Rectal smooth muscle tissue (tissue), 1 donor: Measurements from ENCODE around the gene RHOBTB1.
A peak's percentile ranks its signal among the peaks of the same experiment; 100 is the strongest.
"Not testable (repeated sequence)": the region's sequence is repeated elsewhere in the genome, so short reads cannot be mapped to it uniquely, and the experiment has no call there.

Source experiments
- H3K27ac ChIP-seq: one replicate; pipeline ENCODE4 v1.7.0; 2013; ENCODE audit warnings: low read depth, low read length, inconsistent platforms
- H3K27me3 ChIP-seq: one replicate; pipeline ENCODE4 v1.7.0; 2013; ENCODE audit warnings: low read length; ENCODE audit not compliant: control insufficient read depth, insufficient read depth
- H3K36me3 ChIP-seq: one replicate; pipeline ENCODE4 v1.7.0; 2013; ENCODE audit warnings: low read length; ENCODE audit not compliant: control insufficient read depth, insufficient read depth
- H3K4me1 ChIP-seq: one replicate; pipeline ENCODE4 v1.7.0; 2013; ENCODE audit warnings: low read length; ENCODE audit not compliant: control insufficient read depth, insufficient read depth
- H3K4me3 ChIP-seq: one replicate; pipeline ENCODE4 v1.7.0; 2013; ENCODE audit warnings: low read length
- H3K9ac ChIP-seq: one replicate; pipeline ENCODE4 v1.7.0; 2013; ENCODE audit warnings: low read length

The RHOBTB1 gene

DNA sequence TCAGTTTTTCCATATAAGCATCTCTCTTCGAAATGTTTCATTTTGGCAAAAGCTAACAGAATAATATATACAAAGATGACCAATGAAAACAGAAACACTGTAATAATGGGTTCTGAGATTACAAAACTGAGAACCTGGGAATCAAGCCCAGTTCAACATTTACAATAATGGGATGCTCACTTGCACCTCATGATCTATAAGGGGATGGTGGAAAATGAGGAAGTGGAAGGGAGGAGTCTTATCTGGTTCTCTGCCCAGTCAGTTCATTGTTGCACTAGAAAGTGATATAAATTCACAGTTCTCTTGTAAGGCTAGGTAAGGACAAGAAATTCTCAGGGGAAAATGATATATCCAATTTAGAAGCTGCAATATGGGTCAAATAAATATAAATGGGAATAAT lies 31.7 kb upstream of the RHOBTB1 start:
- Histone ChIP-seq H3K27ac (no peak overlapping the region), H3K36me3 (no peaks in the 10 kb centered on the region), H3K9ac (no peak overlapping the region), H3K27me3 (no peaks in the 10 kb centered on the region), H3K4me1 (no peaks in the 10 kb centered on the region), H3K4me3 (no peak overlapping the region)

DNA sequence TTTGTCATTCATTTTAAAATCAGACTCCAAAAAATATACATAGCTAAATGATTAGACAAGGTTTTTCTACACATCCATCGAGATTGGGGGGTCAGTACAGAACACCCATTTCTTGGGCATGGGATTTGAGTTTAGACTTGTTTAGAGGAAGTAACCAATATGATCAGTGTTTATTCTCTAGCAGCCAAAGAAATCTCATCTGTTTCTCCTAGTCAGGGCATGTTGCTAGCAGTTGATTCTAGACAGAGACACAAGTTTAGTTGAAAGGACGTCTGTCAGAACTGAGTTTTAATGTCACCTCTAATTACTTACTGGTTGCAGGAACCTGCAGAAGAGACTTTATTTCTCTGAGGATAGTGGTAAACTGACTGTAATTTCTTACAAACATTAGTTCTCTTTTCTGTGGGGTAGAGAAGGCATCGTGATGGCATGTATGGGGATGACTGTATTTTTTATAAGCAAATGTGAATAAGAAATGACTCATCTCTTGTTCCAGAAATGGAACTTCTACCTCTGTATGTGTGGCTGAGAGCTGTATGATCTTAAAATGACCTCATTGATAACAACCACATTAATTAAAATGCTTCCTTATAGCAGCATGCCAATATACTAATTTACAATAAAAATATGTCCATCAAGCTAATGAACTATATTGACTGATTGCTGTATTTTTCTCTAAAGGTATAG lies 30.6 kb upstream of the RHOBTB1 start:
- Histone ChIP-seq H3K9ac (no peak overlapping the region), H3K27me3 (no peaks in the 10 kb centered on the region), H3K4me3 (no peak overlapping the region), H3K4me1 (no peaks in the 10 kb centered on the region), H3K27ac (no peak overlapping the region), H3K36me3 (no peaks in the 10 kb centered on the region)

DNA sequence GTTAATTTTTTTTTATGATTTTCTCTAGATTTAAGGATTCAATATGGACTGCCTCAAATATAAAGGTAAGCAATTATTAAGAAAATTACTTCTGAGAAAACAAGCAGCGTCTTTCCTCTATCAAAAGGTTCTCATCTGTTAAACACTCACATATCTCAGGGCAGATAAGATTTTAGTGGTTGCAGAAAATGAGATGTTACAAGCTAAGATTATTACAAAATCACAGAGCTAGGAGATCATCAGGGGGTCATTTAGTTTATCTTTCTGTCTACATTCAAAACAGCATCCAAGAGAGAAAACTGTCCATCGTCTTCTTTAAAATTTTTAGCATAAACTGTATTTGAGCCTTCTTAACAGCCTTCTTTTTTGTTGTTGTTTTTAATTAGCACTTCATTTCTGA lies 29.1 kb upstream of the RHOBTB1 start:
- H3K36me3 ChIP-seq: no peaks in the 10 kb centered on the region
- no peaks in the 10 kb centered on the region for H3K4me1 ChIP-seq
- H3K27me3 ChIP-seq: no peaks in the 10 kb centered on the region
- no peak overlapping the region for H3K27ac ChIP-seq
- H3K9ac ChIP-seq: no peak overlapping the region
- no peak overlapping the region for H3K4me3 ChIP-seq

DNA sequence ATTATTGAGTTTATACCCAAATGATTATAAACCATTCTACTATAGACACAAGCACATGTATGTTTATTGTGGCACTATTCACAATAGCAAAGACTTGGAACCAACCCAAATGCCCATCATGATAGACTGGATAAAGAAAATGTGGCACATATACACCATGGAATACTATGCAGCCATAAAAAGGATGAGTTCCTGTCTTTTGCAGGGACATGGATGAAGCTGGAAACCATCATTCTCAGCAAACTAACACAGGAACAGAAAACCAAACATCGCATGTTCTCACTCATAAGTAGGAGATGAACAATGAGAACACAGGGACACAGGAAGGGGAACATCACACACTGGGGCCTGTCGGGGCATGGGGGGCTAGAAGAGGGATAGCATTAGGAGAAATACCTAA lies 28.2 kb upstream of the RHOBTB1 start:
- not testable (repeated sequence) for H3K4me3 ChIP-seq, H3K4me1 ChIP-seq, H3K9ac ChIP-seq, H3K27ac ChIP-seq, H3K36me3 ChIP-seq, H3K27me3 ChIP-seq

DNA sequence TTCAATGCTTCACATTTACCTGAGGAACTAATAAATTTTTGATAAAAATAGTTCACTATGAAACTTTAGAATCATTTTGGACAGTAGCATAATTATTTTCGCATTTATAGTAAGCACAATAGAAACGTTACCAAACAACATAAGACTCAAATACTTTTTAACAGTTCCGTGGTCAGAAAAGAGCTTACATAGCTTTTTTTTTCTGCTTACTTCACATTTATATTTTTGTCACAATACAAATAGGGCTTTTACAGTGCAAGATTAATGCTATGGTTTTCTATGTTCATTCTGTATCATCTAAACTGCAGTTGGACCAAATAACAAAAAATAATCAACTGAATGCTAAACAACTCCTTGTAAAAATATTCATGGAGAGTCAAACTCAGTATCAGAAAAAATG lies 26.5 kb upstream of the RHOBTB1 start:
- Histone ChIP-seq H3K4me1 (no peaks in the 10 kb centered on the region), H3K4me3 (no peak overlapping the region), H3K36me3 (no peaks in the 10 kb centered on the region), H3K27me3 (no peaks in the 10 kb centered on the region), H3K27ac (no peak overlapping the region), H3K9ac (no peak overlapping the region)

DNA sequence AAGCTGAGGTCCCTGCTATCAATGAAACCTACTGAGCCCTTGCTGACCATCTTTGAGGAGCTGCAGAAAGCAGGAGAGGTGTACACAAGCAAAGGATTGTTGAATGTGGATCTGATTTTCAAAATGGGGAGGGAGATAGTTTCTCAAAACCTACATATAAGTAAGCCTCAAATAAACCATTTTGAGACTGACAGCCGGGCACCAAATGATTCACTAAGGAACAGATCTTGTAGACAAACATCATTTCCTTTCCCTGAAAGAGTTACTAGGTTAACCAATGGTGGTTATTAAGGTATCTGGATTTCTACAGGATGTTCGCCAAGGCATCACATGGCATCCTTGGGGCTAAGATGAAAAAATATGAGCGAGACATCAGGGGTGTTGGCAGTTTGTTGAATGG lies 24.5 kb upstream of the RHOBTB1 start:
- Histone ChIP-seq H3K36me3 (no peaks in the 10 kb centered on the region), H3K9ac (no peak overlapping the region), H3K27ac (no peak overlapping the region), H3K4me3 (no peak overlapping the region), H3K27me3 (no peaks in the 10 kb centered on the region), H3K4me1 (peaks cover 4% of the 10 kb centered on the region)

DNA sequence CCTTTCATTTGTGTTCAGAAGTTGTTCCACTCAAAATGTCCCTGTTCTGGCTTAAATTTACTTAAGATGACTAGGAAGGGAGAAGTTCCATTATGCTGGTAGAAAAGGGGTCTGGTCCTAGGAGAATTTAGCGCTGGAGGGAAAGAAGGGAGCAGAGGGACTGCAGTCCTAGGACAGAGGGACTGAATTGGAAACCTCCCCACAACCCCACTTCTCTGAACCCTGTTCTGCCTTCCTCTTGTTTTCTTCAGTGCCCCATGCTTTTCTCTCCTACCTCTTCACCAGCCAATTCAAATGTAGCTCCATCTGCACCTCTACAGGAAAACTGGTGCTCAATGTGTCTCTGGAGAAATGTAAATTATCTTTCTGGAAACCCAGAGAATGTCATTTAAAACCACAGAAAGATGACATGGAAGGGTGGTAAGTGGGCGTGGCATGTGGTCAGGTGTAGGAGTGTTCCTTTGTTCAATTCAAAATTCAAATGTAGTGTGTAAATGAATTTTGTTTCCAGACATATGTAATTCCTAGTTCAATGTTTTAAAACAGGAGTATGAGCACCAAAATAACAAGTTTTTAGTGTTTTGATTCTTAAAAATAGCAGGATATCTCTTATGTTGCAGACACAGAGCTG lies 24.0 kb upstream of the RHOBTB1 start:
- H3K27me3 ChIP-seq: no peaks in the 10 kb centered on the region
- H3K27ac ChIP-seq: no peak overlapping the region
- H3K9ac ChIP-seq: no peak overlapping the region
- no peak overlapping the region for H3K4me3 ChIP-seq
- peaks cover 4% of the 10 kb centered on the region for H3K4me1 ChIP-seq
- no peaks in the 10 kb centered on the region for H3K36me3 ChIP-seq

DNA sequence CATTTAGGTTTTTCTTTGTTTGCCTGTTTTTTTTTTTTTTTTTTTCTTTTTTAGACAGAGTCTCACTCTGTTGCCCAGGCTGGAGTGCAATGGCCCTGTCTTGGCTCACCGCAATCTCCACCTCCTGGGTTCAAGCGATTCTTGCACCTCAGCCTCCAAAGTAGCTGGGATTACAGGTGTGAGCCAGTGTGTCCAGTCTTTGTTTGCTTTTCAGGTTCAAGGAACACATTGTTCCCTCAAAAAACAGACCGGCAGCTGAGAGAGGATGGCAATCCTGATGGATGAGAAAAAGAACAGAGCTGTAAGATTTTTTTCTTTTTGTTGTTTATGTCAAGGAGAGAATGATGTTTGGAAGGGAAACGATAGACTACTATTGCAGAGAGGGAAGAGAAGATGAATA lies 23.3 kb upstream of the RHOBTB1 start:
- no peaks in the 10 kb centered on the region for H3K36me3 ChIP-seq
- peaks cover 4% of the 10 kb centered on the region for H3K4me1 ChIP-seq
- no peak overlapping the region for H3K9ac ChIP-seq

DNA sequence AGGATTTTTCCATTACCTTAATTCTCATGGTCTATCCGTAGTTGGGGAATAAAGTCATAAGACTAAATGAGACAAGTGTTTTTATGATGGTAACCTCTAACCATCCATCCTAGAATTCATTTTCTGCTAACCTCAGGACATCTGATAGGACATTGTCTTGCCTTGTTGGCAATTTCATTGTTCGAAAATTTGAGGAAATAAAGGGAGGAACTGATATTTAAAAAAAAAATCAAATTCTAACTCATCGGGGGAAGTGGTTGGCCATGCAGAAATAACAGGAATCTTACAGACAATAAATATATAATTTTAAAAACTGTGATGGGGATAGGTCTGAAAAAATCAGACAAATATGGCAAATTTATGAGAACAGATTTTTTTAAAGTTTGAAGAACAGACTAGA lies 21.7 kb upstream of the RHOBTB1 start:
- H3K4me3 ChIP-seq: no peak overlapping the region
- no peak overlapping the region for H3K27ac ChIP-seq
- peaks cover 4% of the 10 kb centered on the region for H3K4me1 ChIP-seq
- H3K9ac ChIP-seq: no peak overlapping the region
- H3K36me3 ChIP-seq: no peaks in the 10 kb centered on the region
- H3K27me3 ChIP-seq: no peaks in the 10 kb centered on the region

More for the DNA sequence above, 23.3 kb upstream of the RHOBTB1 start:
- Histone ChIP-seq H3K27me3 (no peaks in the 10 kb centered on the region), H3K4me3 (no peak overlapping the region), H3K27ac (no peak overlapping the region)

DNA sequence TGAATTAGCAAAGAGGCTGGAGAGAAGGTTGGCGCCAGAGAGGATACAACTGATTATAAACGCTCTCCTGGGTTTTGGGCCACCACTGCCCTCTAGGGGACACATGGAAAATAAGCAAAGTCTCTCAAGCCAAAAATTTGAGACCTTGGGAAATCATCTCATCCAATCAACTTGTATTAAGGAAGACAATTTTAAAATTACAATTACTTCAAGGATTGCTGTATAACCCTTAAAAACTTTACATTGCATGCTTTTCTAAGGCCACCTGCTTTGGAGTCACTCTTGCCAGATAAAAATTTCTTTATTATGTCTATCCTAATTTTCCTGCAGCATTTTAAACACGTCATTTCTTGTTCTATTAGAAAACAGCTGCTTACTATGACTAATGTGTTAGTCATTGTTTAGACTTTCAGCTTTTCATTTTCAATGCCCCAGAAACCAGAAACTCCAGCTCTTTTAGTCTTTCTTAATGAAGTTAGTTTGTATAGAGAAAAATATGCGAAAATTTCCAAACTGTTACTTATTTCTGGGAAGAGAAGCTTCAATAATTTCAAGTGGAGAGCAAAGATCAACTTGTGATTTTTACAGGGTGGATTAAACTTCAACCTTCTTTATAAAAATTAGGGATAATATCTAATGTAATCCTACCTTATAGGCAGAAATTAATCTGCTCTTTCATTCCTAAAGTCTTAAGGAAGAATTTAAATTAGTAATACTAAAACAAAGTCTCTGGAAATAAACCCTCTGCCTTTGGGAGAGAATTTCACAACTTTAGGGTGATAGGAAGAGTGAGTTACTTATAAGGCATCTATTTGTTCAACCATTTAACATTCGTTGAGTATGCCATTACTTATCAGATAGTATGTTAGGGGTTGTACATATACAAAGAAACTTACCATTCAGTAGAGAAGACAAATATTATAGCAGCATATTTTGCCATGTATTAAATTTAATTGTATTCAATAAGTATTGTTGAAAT lies 20.6 kb upstream of the RHOBTB1 start:
- Histone ChIP-seq H3K4me1 (peaks cover 6% of the 10 kb centered on the region), H3K9ac (no peak overlapping the region), H3K27ac (peak overlapping the region; percentile 52), H3K27me3 (no peaks in the 10 kb centered on the region), H3K36me3 (no peaks in the 10 kb centered on the region), H3K4me3 (no peak overlapping the region)

DNA sequence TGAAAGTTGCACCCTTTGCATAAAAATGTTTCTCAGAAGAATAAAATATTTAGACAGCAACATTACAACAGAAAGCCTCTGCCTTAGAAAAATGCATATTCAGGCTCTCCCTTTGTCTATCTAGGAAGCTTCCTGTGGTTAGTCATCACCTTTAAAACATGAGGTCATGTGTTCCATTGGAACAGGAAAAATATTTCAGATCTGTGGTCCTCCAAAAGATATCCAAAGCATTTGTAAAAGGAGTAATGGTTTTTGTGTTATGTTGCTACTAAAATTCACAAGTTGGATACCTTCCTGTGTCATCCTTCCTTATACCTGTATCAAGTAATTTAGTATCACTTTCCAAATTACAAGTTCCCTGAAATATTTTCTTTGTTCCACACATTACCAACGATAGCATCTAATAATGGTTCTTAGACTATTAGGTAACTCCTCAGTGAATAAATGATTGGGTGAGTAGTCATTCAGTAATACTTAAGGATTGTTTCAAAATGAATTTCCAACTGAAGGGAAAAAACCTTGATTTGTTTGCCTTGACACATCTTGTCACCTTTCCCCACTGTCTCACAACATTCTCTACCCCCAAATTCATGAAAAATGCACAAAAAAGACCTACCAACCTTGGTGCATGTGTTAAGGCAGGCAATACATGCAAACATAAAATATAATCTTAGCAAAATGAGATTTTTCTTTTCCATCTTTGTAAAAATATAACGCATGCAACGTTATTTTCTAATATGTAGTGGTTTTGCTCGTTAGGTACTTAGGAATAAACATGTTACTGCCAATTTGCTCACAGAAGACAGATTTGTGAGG lies 19.7 kb upstream of the RHOBTB1 start:
- H3K27ac ChIP-seq: no peak overlapping the region
- H3K9ac ChIP-seq: no peak overlapping the region
- H3K4me1 ChIP-seq: peaks cover 12% of the 10 kb centered on the region
- no peak overlapping the region for H3K4me3 ChIP-seq
- no peaks in the 10 kb centered on the region for H3K36me3 ChIP-seq
- H3K27me3 ChIP-seq: no peaks in the 10 kb centered on the region

DNA sequence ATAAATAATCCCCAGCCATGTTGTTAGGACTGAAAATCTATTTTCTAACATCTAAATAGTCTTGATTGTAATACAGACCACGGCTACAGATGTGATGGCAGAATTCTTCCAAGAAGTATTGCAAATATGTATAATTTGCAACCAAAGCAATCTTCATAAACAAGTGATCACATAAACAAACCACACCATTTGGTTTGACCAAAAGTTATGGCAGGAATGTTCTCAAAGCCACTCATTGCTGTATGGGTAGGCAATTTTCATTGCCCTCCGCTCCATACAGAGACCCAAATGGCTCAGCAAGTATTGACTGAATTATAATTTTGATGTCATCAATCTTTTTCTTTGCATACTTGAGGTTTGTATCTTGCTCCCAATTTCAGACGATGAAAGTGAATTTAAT lies 19.0 kb upstream of the RHOBTB1 start:
- Histone ChIP-seq H3K4me3 (no peak overlapping the region), H3K36me3 (no peaks in the 10 kb centered on the region), H3K27ac (no peak overlapping the region), H3K27me3 (no peaks in the 10 kb centered on the region), H3K4me1 (peaks cover 12% of the 10 kb centered on the region), H3K9ac (no peak overlapping the region)
